HepG2 (cell line): ENCODE data around the gene TNRC18. TPM values are rescaled to one million over a fixed set of nuclear protein-coding genes. Genes with fewer than 3 reads are reported as not detected.
A peak's percentile ranks its signal among the peaks of the same experiment; 100 is the strongest.

Experiments
- ATAC-seq: fragments of 200-7000 bp; cut with Tn5 transposase; 3 replicates; pipeline ENCODE4 v1.9.1; 2020; ENCODE audit warnings: mild to moderate bottlenecking, moderate library complexity
- BruUV-seq: library from RNA; stranded (reverse); fragments of 400-500 nt; replicated peaks from 2 replicates; lab custom pipeline; 2021; lab: Mats Ljungman, UMichigan
- CTCF ChIA-PET: fragments of 300-600 bp; formaldehyde crosslinking; extraction: SDS; loops from one replicate; lab custom pipeline; 2021; ENCODE audit warnings: low total read pairs, inconsistent platforms, low intra/inter-chr PET ratio; lab: Yijun Ruan, JAX
- POLR2A ChIA-PET: fragments of 350-600 bp; sonication (Branson Sonifier 250); formaldehyde crosslinking; loops from one replicate; lab custom pipeline; 2020; ENCODE audit warnings: antibody characterized with exemption, inconsistent platforms; lab: Yijun Ruan, JAX
- DNase-seq: peaks from one replicate; pipeline ENCODE4 v3.0.0-alpha.2; 2015; ENCODE audit warnings: low spot score
- FAIRE-seq: peaks from 3 replicates; lab custom pipeline; 2011; peaks lifted over from hg19 to GRCh38; lab: Jason Lieb, UNC
- H2AFZ ChIP-seq: one replicate; pipeline ENCODE4 v1.6.1; 2011; ENCODE audit warnings: low read length, inconsistent platforms
- H3K27ac ChIP-seq: fragments of 300-600 bp; 3 replicates; pipeline ENCODE4 v1.8.0; 2011; ENCODE audit warnings: mixed run types, mild to moderate bottlenecking, mixed read lengths, low read length, inconsistent platforms; ENCODE audit not compliant: insufficient read depth; ENCODE audit errors: extremely low read length
- H3K27me3 ChIP-seq, 2 experiments: fragments of 200-600 bp in 1 of 2; 2 replicates in 1 of 2; 3 replicates in 1 of 2; pipeline versions ENCODE4 v1.6.0 to v1.8.0; 2011; ENCODE audit warnings: low read length in 2 of 2, mild to moderate bottlenecking in 2 of 2, moderate library complexity in 2 of 2, inconsistent platforms in 1 of 2; ENCODE audit not compliant: insufficient read depth in 2 of 2, control insufficient read depth in 1 of 2
- H3K36me3 ChIP-seq, 2 experiments: fragments of 200-600 bp in 1 of 2; replicated peaks in 1 of 2; 2 replicates in 1 of 2; 3 replicates in 1 of 2; pipeline versions ENCODE4 v1.5.1 to v1.8.0; 2011; ENCODE audit warnings: low read length in 2 of 2, inconsistent platforms in 1 of 2; ENCODE audit not compliant: insufficient read depth in 2 of 2, control insufficient read depth in 1 of 2
- H3K4me1 ChIP-seq: 2 replicates; pipeline ENCODE4 v1.5.1; 2012; ENCODE audit warnings: low read length, inconsistent platforms; ENCODE audit not compliant: insufficient read depth
- H3K4me2 ChIP-seq: 2 replicates; pipeline ENCODE4 v1.6.0; 2011; ENCODE audit warnings: low read depth, low read length, inconsistent platforms
- H3K4me3 ChIP-seq, 3 experiments: fragments of 200-600 bp in 1 of 3; sonication (generic), shearing (Covaris generic) in 1 of 3; replicated peaks in 1 of 3; 2 replicates each; pipeline ENCODE4 v1.5.1; 2011 to 2016; ENCODE audit warnings: low read length in 3 of 3, inconsistent platforms in 2 of 3, low read depth in 2 of 3, mild to moderate bottlenecking in 2 of 3, control low read depth in 1 of 3, mixed read lengths in 1 of 3; ENCODE audit not compliant: insufficient read depth in 1 of 3
- H3K79me2 ChIP-seq: one replicate; pipeline ENCODE4 v1.6.1; 2011; ENCODE audit warnings: low read length, inconsistent platforms; ENCODE audit not compliant: insufficient read depth
- H3K9ac ChIP-seq: 2 replicates; pipeline ENCODE4 v1.6.0; 2011; ENCODE audit warnings: mild to moderate bottlenecking, low read depth, low read length, inconsistent platforms; ENCODE audit not compliant: insufficient read depth
- H3K9me3 ChIP-seq: 2 replicates; pipeline ENCODE4 v1.5.1; 2012; ENCODE audit warnings: mild to moderate bottlenecking, low read length
- H4K20me1 ChIP-seq: 2 replicates; pipeline ENCODE4 v1.6.0; 2011; ENCODE audit warnings: inconsistent platforms, mild to moderate bottlenecking, low read length, moderate library complexity; ENCODE audit not compliant: insufficient read depth
- AGO2 ChIP-seq: fragments of 200-400 bp; formaldehyde crosslinking; optimal IDR thresholded peaks from 2 replicates; pipeline ENCODE3; 2017; ENCODE audit warnings: mild to moderate bottlenecking, low read depth, low read length, moderate library complexity
- PCBP1 ChIP-seq: fragments of 200-400 bp; formaldehyde crosslinking; IDR thresholded peaks from 2 replicates; pipeline ENCODE4 v1.6.1; 2017; ENCODE audit warnings: mild to moderate bottlenecking, low read depth, low read length, borderline replicate concordance
- RBM22 ChIP-seq: fragments of 200-400 bp; formaldehyde crosslinking; optimal IDR thresholded peaks from 2 replicates; pipeline ENCODE3; 2017; ENCODE audit warnings: mild to moderate bottlenecking, low read length, moderate library complexity
- SOX13 ChIP-seq, 3 experiments: fragments of 450-650 bp in 1 of 3; sonication (generic) in 1 of 3; formaldehyde crosslinking in 1 of 3; IDR thresholded peaks in 2 of 3; conservative IDR thresholded peaks in 1 of 3; 2 replicates each; pipeline versions ENCODE4 v1.5.0 to v1.6.1; 2016 to 2020; ENCODE audit warnings: antibody characterized with exemption in 1 of 3, mild to moderate bottlenecking in 1 of 3, missing compliant biosample characterization in 1 of 3, missing genetic modification reagents in 1 of 3, moderate library complexity in 1 of 3
- SP2 ChIP-seq: sonication (generic); formaldehyde crosslinking; IDR thresholded peaks from 2 replicates; pipeline ENCODE4 v1.5.1; 2020; ENCODE audit warnings: mild to moderate bottlenecking, missing genetic modification reagents
- ZNF850 ChIP-seq: sonication (generic); formaldehyde crosslinking; conservative IDR thresholded peaks from 2 replicates; pipeline ENCODE4 v1.9.0; 2021; ENCODE audit warnings: mild to moderate bottlenecking, missing genetic modification reagents
- WGBS: methylation state at CpG from one replicate; pipeline ENCODE4 v1.1.6; 2017; ENCODE audit warnings: low lambda C conversion rate; 5-methylcytosine and 5-hydroxymethylcytosine counted together
- in situ Hi-C: cut with HindIII; loops from 2 replicates; pipeline ENCODE4 v1.10.0; 2017; ENCODE audit warnings: low pct_unique_long_range_greater_than_20kb; ENCODE audit not compliant: extremely low pct_ligation_motif_present
- intact Hi-C: fragments of 100-400 bp; cut with micrococcal nuclease; formaldehyde crosslinking; loops from one replicate; pipeline ENCODE4 v1.10.0; 2022; ENCODE audit not compliant: unreplicated experiment
- polyA plus RNA-seq, 8 experiments: library from polyadenylated mRNA; depleted of rRNA in 3 of 8; stranded (reverse) in 7 of 8; unstranded in 1 of 8; fragments of >200 nt; fragmentation: Illumina TruSeq in 4 of 8; extraction: Trizol in 4 of 8; gene quantifications; 2 replicates each; pipeline versions ENCODE4 v1.2.1 to v1.2.3, GENCODE V29; 2011 to 2016; ENCODE audit warnings: low read depth in 4 of 8, missing spikeins in 1 of 8, mixed read lengths in 1 of 8; ENCODE audit not compliant: insufficient read depth in 1 of 8
- total RNA-seq, 5 experiments: library from RNA; depleted of rRNA; stranded (reverse); fragments of >200 nt; fragmentation: Illumina TruSeq; extraction: Trizol; gene quantifications; 2 replicates each; pipeline ENCODE4 v1.2.3, GENCODE V29; 2016; ENCODE audit warnings: low read depth in 1 of 5
- TF ChIP-seq, protein P1 (sequence below): sonication (generic); formaldehyde crosslinking; IDR thresholded peaks from 2 replicates; pipeline ENCODE4 v1.4.0; 2020; ENCODE audit warnings: missing genetic modification reagents
- TF ChIP-seq, protein P2 (sequence below): sonication (generic); formaldehyde crosslinking; IDR thresholded peaks from 2 replicates; pipeline ENCODE4 v1.4.0; 2020; ENCODE audit warnings: missing genetic modification reagents
- TF ChIP-seq, protein P3 (sequence below): sonication (generic); formaldehyde crosslinking; conservative IDR thresholded peaks from 2 replicates; pipeline ENCODE4 v1.8.0; 2022; ENCODE audit warnings: low read depth, missing genetic modification reagents

Gene TNRC18
- total and polyA plus RNA-seq, 2 of the 13 experiments (the other 11 are each of a cell fraction or from before 2014, with no cell fraction given) = 11.7 to 17.4 TPM

GRCh38 chr7:5356751-5357119 lies 66.9 kb downstream of the TNRC18 start (continued):
- no peak for TF ChIP-seq PCBP1

- CTCF ChIA-PET = no interaction called here
- intact Hi-C loops = no loop called here
Observed at GRCh38 chr7:5354460-5355232, 69.0 kb downstream of the TNRC18 start.

GRCh38 chr7:5352440-5353010 lies 71.1 kb downstream of the TNRC18 start:
- H3K9ac ChIP-seq = no peak overlapping the region
- DNase-seq (no peak), ATAC-seq (no peak), FAIRE-seq (no peak)
- H3K79me2 ChIP-seq = peaks cover 26% of the 10 kb centered on the region
- no peaks in the 10 kb centered on the region for H3K9me3 ChIP-seq
- intact Hi-C loops = no loop called here
- ChIA-PET CTCF (no interaction called here), POLR2A (no interaction called here)
- BruUV-seq = no TSS peak
- no peak overlapping the region for H3K4me2 ChIP-seq
- no peak overlapping the region for H2AFZ ChIP-seq
- no peak overlapping the region for H3K4me3 ChIP-seq
- no peak overlapping the region for H3K27ac ChIP-seq
- H3K27me3 ChIP-seq = no peaks in the 10 kb centered on the region
- in situ Hi-C loops = no loop called here
- H3K4me1 ChIP-seq = no peaks in the 10 kb centered on the region
- H3K36me3 ChIP-seq = peaks cover 50 to 73% of the 10 kb centered on the region in 2 experiments
- 97% methylated on average over 15 of the region's 19 CpGs for WGBS
- H4K20me1 ChIP-seq = peaks cover 41% of the 10 kb centered on the region; the same call in 1 of the 2 replicates
- TF ChIP-seq, protein P1, sequence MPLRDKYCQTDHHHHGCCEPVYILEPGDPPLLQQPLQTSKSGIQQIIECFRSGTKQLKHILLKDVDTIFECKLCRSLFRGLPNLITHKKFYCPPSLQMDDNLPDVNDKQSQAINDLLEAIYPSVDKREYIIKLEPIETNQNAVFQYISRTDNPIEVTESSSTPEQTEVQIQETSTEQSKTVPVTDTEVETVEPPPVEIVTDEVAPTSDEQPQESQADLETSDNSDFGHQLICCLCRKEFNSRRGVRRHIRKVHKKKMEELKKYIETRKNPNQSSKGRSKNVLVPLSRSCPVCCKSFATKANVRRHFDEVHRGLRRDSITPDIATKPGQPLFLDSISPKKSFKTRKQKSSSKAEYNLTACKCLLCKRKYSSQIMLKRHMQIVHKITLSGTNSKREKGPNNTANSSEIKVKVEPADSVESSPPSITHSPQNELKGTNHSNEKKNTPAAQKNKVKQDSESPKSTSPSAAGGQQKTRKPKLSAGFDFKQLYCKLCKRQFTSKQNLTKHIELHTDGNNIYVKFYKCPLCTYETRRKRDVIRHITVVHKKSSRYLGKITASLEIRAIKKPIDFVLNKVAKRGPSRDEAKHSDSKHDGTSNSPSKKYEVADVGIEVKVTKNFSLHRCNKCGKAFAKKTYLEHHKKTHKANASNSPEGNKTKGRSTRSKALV (CRISPR knock-in tag) = no peak
- TF ChIP-seq ZNF850 (CRISPR knock-in tag) = no peak
- no peak for TF ChIP-seq SP2
- TF ChIP-seq, protein P2, sequence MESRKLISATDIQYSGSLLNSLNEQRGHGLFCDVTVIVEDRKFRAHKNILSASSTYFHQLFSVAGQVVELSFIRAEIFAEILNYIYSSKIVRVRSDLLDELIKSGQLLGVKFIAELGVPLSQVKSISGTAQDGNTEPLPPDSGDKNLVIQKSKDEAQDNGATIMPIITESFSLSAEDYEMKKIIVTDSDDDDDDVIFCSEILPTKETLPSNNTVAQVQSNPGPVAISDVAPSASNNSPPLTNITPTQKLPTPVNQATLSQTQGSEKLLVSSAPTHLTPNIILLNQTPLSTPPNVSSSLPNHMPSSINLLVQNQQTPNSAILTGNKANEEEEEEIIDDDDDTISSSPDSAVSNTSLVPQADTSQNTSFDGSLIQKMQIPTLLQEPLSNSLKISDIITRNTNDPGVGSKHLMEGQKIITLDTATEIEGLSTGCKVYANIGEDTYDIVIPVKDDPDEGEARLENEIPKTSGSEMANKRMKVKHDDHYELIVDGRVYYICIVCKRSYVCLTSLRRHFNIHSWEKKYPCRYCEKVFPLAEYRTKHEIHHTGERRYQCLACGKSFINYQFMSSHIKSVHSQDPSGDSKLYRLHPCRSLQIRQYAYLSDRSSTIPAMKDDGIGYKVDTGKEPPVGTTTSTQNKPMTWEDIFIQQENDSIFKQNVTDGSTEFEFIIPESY (CRISPR knock-in tag) = peak; percentile 67
- TF ChIP-seq, protein P3, sequence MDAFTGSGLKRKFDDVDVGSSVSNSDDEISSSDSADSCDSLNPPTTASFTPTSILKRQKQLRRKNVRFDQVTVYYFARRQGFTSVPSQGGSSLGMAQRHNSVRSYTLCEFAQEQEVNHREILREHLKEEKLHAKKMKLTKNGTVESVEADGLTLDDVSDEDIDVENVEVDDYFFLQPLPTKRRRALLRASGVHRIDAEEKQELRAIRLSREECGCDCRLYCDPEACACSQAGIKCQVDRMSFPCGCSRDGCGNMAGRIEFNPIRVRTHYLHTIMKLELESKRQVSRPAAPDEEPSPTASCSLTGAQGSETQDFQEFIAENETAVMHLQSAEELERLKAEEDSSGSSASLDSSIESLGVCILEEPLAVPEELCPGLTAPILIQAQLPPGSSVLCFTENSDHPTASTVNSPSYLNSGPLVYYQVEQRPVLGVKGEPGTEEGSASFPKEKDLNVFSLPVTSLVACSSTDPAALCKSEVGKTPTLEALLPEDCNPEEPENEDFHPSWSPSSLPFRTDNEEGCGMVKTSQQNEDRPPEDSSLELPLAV = no peak
- TF ChIP-seq AGO2 = peak; percentile 38

More at GRCh38 chr7:5354460-5355232, 69.0 kb downstream of the TNRC18 start:
- DNase-seq (no peak), FAIRE-seq (no peak), ATAC-seq (no peak; the same call in 2 of the 3 replicates)
- 97% methylated on average over 17 of the region's 17 CpGs for WGBS
- POLR2A ChIA-PET = interaction anchor here (1.3 kb wide), 1 partner anchor 84 kb away, joined by 4 read pairs; no protein-coding TSS in a partner anchor
- Histone ChIP-seq H3K27ac (no peak overlapping the region), H3K4me3 (no peak overlapping the region), H3K79me2 (peaks cover 26% of the 10 kb centered on the region), H3K27me3 (no peaks in the 10 kb centered on the region), H3K9ac (no peak overlapping the region), H3K9me3 (no peaks in the 10 kb centered on the region), H3K36me3 (peaks cover 66 to 87% of the 10 kb centered on the region in 2 experiments), H4K20me1 (peaks cover 39% of the 10 kb centered on the region; the same call in 1 of the 2 replicates), H3K4me1 (no peaks in the 10 kb centered on the region), H2AFZ (no peak overlapping the region), H3K4me2 (no peak overlapping the region)
- no TSS peak for BruUV-seq
- TF ChIP-seq RBM22 (peak; percentile 28), SOX13 (IDR thresholded peaks at IDR 0.05) (no peak), SOX13 (CRISPR knock-in tag; conservative IDR thresholded peaks at IDR 0.05 in 1 of 2, IDR thresholded peaks at IDR 0.05 in 1 of 2) (no peak)
- in situ Hi-C loops = no loop called here
